GM12891 (cell line): ENCODE results near the gene SMOC2.

Experiments used
- POLR2A ChIP-seq: IDR thresholded peaks from 2 replicates; pipeline ENCODE4 v1.6.1; 2011; ENCODE audit warnings: low read depth, low read length, control low read depth
- POLR2AphosphoS5 ChIP-seq: IDR thresholded peaks from 2 replicates; pipeline ENCODE4 v1.6.1; 2011; ENCODE audit warnings: low read depth, low read length, control low read depth
- TAF1 ChIP-seq: IDR thresholded peaks from 2 replicates; pipeline ENCODE4 v1.6.1; 2011; ENCODE audit warnings: low read depth, low read length, control low read depth

GRCh38 chr6:168698923-168699322, 257.9 kb downstream of the SMOC2 start:
- no peak for TF ChIP-seq TAF1
- TF ChIP-seq POLR2A = no peak
- no peak for TF ChIP-seq POLR2AphosphoS5
